Parathyroid adenoma (tissue), 2 donors: ENCODE measurements around the gene RPL38.

Experiments used
- H2AFZ ChIP-seq: fragments of 300-600 bp; sonication (generic); one replicate; pipeline ENCODE4 v1.7.0; 2017; ENCODE audit warnings: antibody characterized with exemption, mild to moderate bottlenecking
- H3K27ac ChIP-seq: fragments of 300-600 bp; sonication (generic); one replicate; pipeline ENCODE4 v1.7.0; 2017
- H3K27me3 ChIP-seq: fragments of 300-600 bp; sonication (generic); one replicate; pipeline ENCODE4 v1.7.0; 2017; ENCODE audit warnings: low read length; ENCODE audit not compliant: control insufficient read depth, insufficient read depth
- H3K36me3 ChIP-seq: fragments of 300-600 bp; sonication (generic); one replicate; pipeline ENCODE4 v1.7.0; 2017; ENCODE audit warnings: low read length; ENCODE audit not compliant: control insufficient read depth, insufficient read depth
- H3K4me1 ChIP-seq: fragments of 300-600 bp; sonication (generic); one replicate; pipeline ENCODE4 v1.7.0; 2017; ENCODE audit warnings: control low read depth
- H3K4me2 ChIP-seq: fragments of 300-600 bp; sonication (generic); one replicate; pipeline ENCODE4 v1.7.0; 2017; ENCODE audit warnings: low read length
- H3K4me3 ChIP-seq: fragments of 300-600 bp; sonication (generic); one replicate; pipeline ENCODE4 v1.7.0; 2017; ENCODE audit warnings: low read depth, low read length
- H3K79me2 ChIP-seq: fragments of 300-600 bp; sonication (generic); one replicate; pipeline ENCODE4 v1.7.0; 2017; ENCODE audit warnings: control low read depth
- H3K9ac ChIP-seq: fragments of 300-600 bp; sonication (generic); one replicate; pipeline ENCODE4 v1.7.0; 2017; ENCODE audit warnings: mild to moderate bottlenecking
- H3K9me3 ChIP-seq: fragments of 300-600 bp; sonication (generic); one replicate; pipeline ENCODE4 v1.7.0; 2017; ENCODE audit warnings: low read length; ENCODE audit not compliant: control insufficient read depth
- CTCF ChIP-seq: fragments of 300-600 bp; sonication (generic); IDR thresholded peaks from one replicate; pipeline ENCODE4 v1.7.0; 2017; ENCODE audit warnings: antibody characterized with exemption, mild to moderate bottlenecking
- donor health status: primary hyperparathyroidism.

Gene RPL38

GRCh38 chr17:74217037-74217730 lies 13.7 kb downstream of the RPL38 start:
- Histone ChIP-seq H3K36me3 (no peaks in the 10 kb centered on the region), H3K9me3 (no peaks in the 10 kb centered on the region), H2AFZ (no peak overlapping the region), H3K27ac (no peak overlapping the region), H3K4me1 (peaks cover 3% of the 10 kb centered on the region), H3K27me3 (no peaks in the 10 kb centered on the region), H3K9ac (no peak overlapping the region), H3K79me2 (no peaks in the 10 kb centered on the region), H3K4me2 (no peak overlapping the region), H3K4me3 (no peak overlapping the region)
- no peak for TF ChIP-seq CTCF

- no peak for TF ChIP-seq CTCF
- no peak overlapping the region for H3K4me2 ChIP-seq
- H3K4me1 ChIP-seq, result peaks cover 3% of the 10 kb centered on the region
- no peaks in the 10 kb centered on the region for H3K36me3 ChIP-seq
- H2AFZ ChIP-seq, result no peak overlapping the region
- H3K9me3 ChIP-seq, result no peaks in the 10 kb centered on the region
- H3K4me3 ChIP-seq, result no peak overlapping the region
- H3K79me2 ChIP-seq, result no peaks in the 10 kb centered on the region
- no peak overlapping the region for H3K27ac ChIP-seq
- H3K27me3 ChIP-seq, result no peaks in the 10 kb centered on the region
- no peak overlapping the region for H3K9ac ChIP-seq
Observed at GRCh38 chr17:74217888-74218287, 14.4 kb downstream of the RPL38 start.

- no peak overlapping the region for H2AFZ ChIP-seq
- H3K9me3 ChIP-seq, result no peaks in the 10 kb centered on the region
- no peak overlapping the region for H3K4me3 ChIP-seq
- H3K36me3 ChIP-seq, result no peaks in the 10 kb centered on the region
- H3K4me2 ChIP-seq, result no peak overlapping the region
- H3K4me1 ChIP-seq, result peaks cover 3% of the 10 kb centered on the region
- H3K27me3 ChIP-seq, result no peaks in the 10 kb centered on the region
- H3K9ac ChIP-seq, result no peak overlapping the region
- H3K79me2 ChIP-seq, result no peaks in the 10 kb centered on the region
- no peak overlapping the region for H3K27ac ChIP-seq
- TF ChIP-seq CTCF, result no peak
Observed at GRCh38 chr17:74218436-74218835, 15.0 kb downstream of the RPL38 start.

- Histone ChIP-seq H3K4me1 (no peaks in the 10 kb centered on the region), H3K4me3 (no peak overlapping the region), H3K9ac (no peak overlapping the region)
Observed at GRCh38 chr17:74219576-74220133, 16.2 kb downstream of the RPL38 start.

More at GRCh38 chr17:74219576-74220133, 16.2 kb downstream of the RPL38 start:
- TF ChIP-seq CTCF, result no peak
- H3K27me3 ChIP-seq, result no peaks in the 10 kb centered on the region
- H3K79me2 ChIP-seq, result no peaks in the 10 kb centered on the region
- no peak overlapping the region for H3K27ac ChIP-seq
- H2AFZ ChIP-seq, result no peak overlapping the region
- no peaks in the 10 kb centered on the region for H3K36me3 ChIP-seq
- no peaks in the 10 kb centered on the region for H3K9me3 ChIP-seq
- H3K4me2 ChIP-seq, result no peak overlapping the region
